Right cardiac atrium (tissue), 5 donors: ENCODE data around the gene INPP5B. TPM values are rescaled to one million over a fixed set of nuclear protein-coding genes. Genes with fewer than 3 reads are reported as not detected.
"Not testable (repeated sequence)": the region's sequence is repeated elsewhere in the genome, so short reads cannot be mapped to it uniquely, and the experiment has no call there.

Experiments used
- ATAC-seq, 2 donors: fragments of 200-7000 bp; cut with Tn5 transposase; one replicate each; pipeline versions ENCODE4 v1.8.0 to v1.9.1; 2020; ENCODE audit warnings: moderate library complexity in 2 of 2, mild to moderate bottlenecking in 1 of 2
- DNase-seq, 3 donors: peaks; one replicate each; pipeline ENCODE4 v3.0.0-alpha.2; 2020
- H3K27ac ChIP-seq: one replicate; pipeline ENCODE4 v1.5.1; 2013; ENCODE audit warnings: mild to moderate bottlenecking, low read length, control low read depth, moderate library complexity
- H3K27me3 ChIP-seq: one replicate; pipeline ENCODE4 v1.6.1; 2013; ENCODE audit not compliant: control insufficient read depth, insufficient read depth
- H3K4me1 ChIP-seq: one replicate; pipeline ENCODE4 v1.6.1; 2013; ENCODE audit warnings: low read length; ENCODE audit not compliant: control insufficient read depth, insufficient read depth
- H3K4me3 ChIP-seq: one replicate; pipeline ENCODE4 v1.5.1; 2013; ENCODE audit warnings: low read length, control low read depth
- H3K9me3 ChIP-seq: one replicate; pipeline ENCODE4 v1.6.1; 2013; ENCODE audit warnings: low read length; ENCODE audit not compliant: control insufficient read depth
- WGBS: extraction: QIAGEN DNeasy Blood & Tissue Kit; methylation state at CpG from one replicate; pipeline ENCODE4 v1.1.7; 2013; 5-methylcytosine and 5-hydroxymethylcytosine counted together
- intact Hi-C, 4 donors: fragments of 100-400 bp; cut with DNase I; formaldehyde crosslinking; loops; one replicate each; pipeline versions ENCODE4 v1.11.0 to v1.14.0; 2022 to 2023
- long read RNA-seq, 4 donors: library from polyadenylated mRNA; unstranded; transcript quantifications; one replicate each; pipeline ENCODE4 v2.0.0, GENCODE V29; 2020 to 2021
- polyA plus RNA-seq: library from polyadenylated mRNA; stranded (reverse); fragments of 200-250 nt; gene quantifications from one replicate; pipeline ENCODE4 v1.2.3, GENCODE V29; 2013
- total RNA-seq, 4 donors: library from RNA; stranded (reverse); fragmentation: NEBNext Ultra II Directional; extraction: Animal tissue kit (Norgen Biotek cat#: 25700); gene quantifications; one replicate each; pipeline ENCODE4 v1.2.1, GENCODE V29; 2021
- donor health status: healthy with polysubstance abuse.
- donor health status: DM: no; HTN: yes; CAD: no.
- donor health status: DM: no; HTN: no; CAD: no.
- donor health status: DM: no; HTN: yes; CAD: no; lungs with severe emphysema.
- donor health status: DM: yes; HTN: yes; CAD: no.

INPP5B gene
- total RNA-seq (10 to 100 TPM; 16.4 to 22.4 (median 17.6) TPM), polyA plus RNA-seq (11.7 TPM)
- long read RNA-seq, donor 1, partial matches to known transcripts = 2 of 14 reads
- long read RNA-seq, donor 1, other reads (novel, unspliced or antisense) = 6 of 14 reads
- long read RNA-seq, donor 2, partial matches to known transcripts = 0 of 6 reads
- long read RNA-seq, donor 2, other reads (novel, unspliced or antisense) = 2 of 6 reads
- long read RNA-seq, donor 3, transcript INPP5B-205 (18 exons, 3,905 nt) = major isoform, 19 of 42 reads
- long read RNA-seq, donor 3, partial matches to known transcripts = 6 of 42 reads
- long read RNA-seq, donor 3, other reads (novel, unspliced or antisense) = 14 of 42 reads
- long read RNA-seq, donor 4, partial matches to known transcripts = 1 of 4 reads
- long read RNA-seq, donor 4, other reads (novel, unspliced or antisense) = 2 of 4 reads

- H3K9me3 ChIP-seq = no peaks in the 10 kb centered on the region
- ATAC-seq (peak; percentile 96 to 97), DNase-seq (peak; percentile 92 to 96 (median 93))
- peak within 1 kb of the TSS; percentile 54 for H3K27ac ChIP-seq
- H3K27me3 ChIP-seq = no peaks in the 10 kb centered on the region
- under 1% methylated on average over 11 of the region's 11 CpGs for WGBS
- intact Hi-C loops = no loop called here
- peaks cover 2% of the 10 kb centered on the region for H3K4me1 ChIP-seq
- H3K4me3 ChIP-seq = peak within 1 kb of the TSS; percentile 58
Observed at GRCh38 chr1:37946703-37947360, at the start of gene INPP5B. Gene INPP5B (minus strand): TSS chr1:37947053. CDS start chr1:37946308, 745 bp downstream.

GRCh38 chr1:37995751-37996345, 49.0 kb upstream of the INPP5B start:
- H3K4me3 ChIP-seq = peak overlapping the region; percentile 10
- peaks cover 16% of the 10 kb centered on the region for H3K4me1 ChIP-seq
- ATAC-seq = peak; percentile 68 to 84
- H3K27ac ChIP-seq = peak overlapping the region; percentile 7
- peak; percentile 86 to 94 (median 93) for DNase-seq
- H3K27me3 ChIP-seq = no peaks in the 10 kb centered on the region
- H3K9me3 ChIP-seq = no peaks in the 10 kb centered on the region
- intact Hi-C loops = no loop called here
- 10% methylated on average over 46 of the region's 46 CpGs for WGBS

- DNase-seq (no peak), ATAC-seq (no peak)
- H3K27ac ChIP-seq = no peak overlapping the region
- 75% methylated on average over 11 of the region's 11 CpGs for WGBS
- no peak overlapping the region for H3K4me3 ChIP-seq
- H3K27me3 ChIP-seq = no peaks in the 10 kb centered on the region
- intact Hi-C loops = no loop called here
- peaks cover 8% of the 10 kb centered on the region for H3K4me1 ChIP-seq
- H3K9me3 ChIP-seq = no peaks in the 10 kb centered on the region
Observed at GRCh38 chr1:37994886-37995566, 48.2 kb upstream of the INPP5B start.

GRCh38 chr1:37989361-37989930, 42.6 kb upstream of the INPP5B start:
- Histone ChIP-seq H3K4me3 (peak overlapping the region; percentile 92), H3K4me1 (no peaks in the 10 kb centered on the region), H3K27ac (peak overlapping the region; percentile 85), H3K27me3 (no peaks in the 10 kb centered on the region), H3K9me3 (no peaks in the 10 kb centered on the region)
- peak; percentile 42 to 54 for ATAC-seq
- DNase-seq = peak; percentile 45 to 73 (median 69)
- WGBS = under 1% methylated on average over 30 of the region's 30 CpGs
- intact Hi-C loops = loop anchor here in 1 of 4 donors (10.0 kb wide), 1 partner anchor 105 kb away; no protein-coding TSS in a partner anchor

GRCh38 chr1:37987679-37988078, 40.8 kb upstream of the INPP5B start:
- Histone ChIP-seq H3K4me3 (no peak overlapping the region), H3K4me1 (no peaks in the 10 kb centered on the region), H3K27ac (no peak overlapping the region), H3K27me3 (no peaks in the 10 kb centered on the region), H3K9me3 (no peaks in the 10 kb centered on the region)
- intact Hi-C loops = loop anchor here in 1 of 4 donors (10.0 kb wide), 1 partner anchor 103 kb away; no protein-coding TSS in a partner anchor
- DNase-seq (no peak), ATAC-seq (no peak)
- 36% methylated on average over 1 of the region's 1 CpG for WGBS

- H3K4me3 ChIP-seq = no peak overlapping the region
- H3K27ac ChIP-seq = no peak overlapping the region
- no peak for ATAC-seq
- no peak for DNase-seq
- H3K4me1 ChIP-seq = no peaks in the 10 kb centered on the region
- over 99% methylated on average over 2 of the region's 2 CpGs for WGBS
- no peaks in the 10 kb centered on the region for H3K27me3 ChIP-seq
- no peaks in the 10 kb centered on the region for H3K9me3 ChIP-seq
- intact Hi-C loops = loop anchor here in 1 of 4 donors (10.0 kb wide), 1 partner anchor 99 kb away; no protein-coding TSS in a partner anchor
Observed at GRCh38 chr1:37983546-37983945, 36.7 kb upstream of the INPP5B start.

- H3K4me3 ChIP-seq = no peak overlapping the region
- no peak overlapping the region for H3K27ac ChIP-seq
- 85% methylated on average over 4 of the region's 4 CpGs for WGBS
- H3K9me3 ChIP-seq = no peaks in the 10 kb centered on the region
- intact Hi-C loops = loop anchor here in 1 of 4 donors (5.0 kb wide), 1 partner anchor 91 kb away; no protein-coding TSS in a partner anchor
- DNase-seq (no peak), ATAC-seq (no peak)
- H3K4me1 ChIP-seq = no peaks in the 10 kb centered on the region
- no peaks in the 10 kb centered on the region for H3K27me3 ChIP-seq
Observed at GRCh38 chr1:37978541-37978940, 31.7 kb upstream of the INPP5B start.

- not testable (repeated sequence) for H3K27ac ChIP-seq, H3K27me3 ChIP-seq, H3K4me1 ChIP-seq, H3K9me3 ChIP-seq, H3K4me3 ChIP-seq, DNase-seq
- ATAC-seq = peak; percentile 59 to 65
- intact Hi-C loops = loop anchor here in 1 of 4 donors (5.0 kb wide), 1 partner anchor 88 kb away; no protein-coding TSS in a partner anchor
- WGBS = 49% methylated on average over 6 of the region's 6 CpGs
Observed at GRCh38 chr1:37975083-37975482, 28.2 kb upstream of the INPP5B start.

GRCh38 chr1:37974567-37974966, 27.7 kb upstream of the INPP5B start:
- Histone ChIP-seq H3K4me1 (no peaks in the 10 kb centered on the region), H3K27me3 (no peaks in the 10 kb centered on the region), H3K4me3 (no peak overlapping the region), H3K9me3 (no peaks in the 10 kb centered on the region), H3K27ac (no peak overlapping the region)
- 93% methylated on average over 5 of the region's 5 CpGs for WGBS
- no peak for ATAC-seq
- no peak for DNase-seq
- intact Hi-C loops = no loop called here

GRCh38 chr1:37973684-37974083, 26.8 kb upstream of the INPP5B start:
- ATAC-seq, intact Hi-C loops, H3K4me3 ChIP-seq, H3K27me3 ChIP-seq, H3K27ac ChIP-seq, H3K9me3 ChIP-seq, DNase-seq, H3K4me1 ChIP-seq: not testable (repeated sequence)
- WGBS = 95% methylated on average over 5 of the region's 5 CpGs
